Pancreas (tissue), 10 donors: ENCODE results near the gene ISX. TPM values are rescaled to one million over a fixed set of nuclear protein-coding genes. Genes with fewer than 3 reads are reported as not detected.

ENCODE experiments used
- ATAC-seq, 4 donors: fragments of 200-7000 bp; cut with Tn5 transposase; one replicate each; pipeline versions ENCODE4 v1.8.0 to v1.9.1; 2020; ENCODE audit warnings: mild to moderate bottlenecking in 4 of 4, moderate library complexity in 4 of 4
- DNase-seq, 6 donors: peaks; one replicate each; pipeline ENCODE4 v3.0.0-alpha.2; 2020
- FAIRE-seq: peaks from 2 replicates; lab custom pipeline; 2012; peaks lifted over from hg19 to GRCh38; lab: Jason Lieb, UNC
- H3K27ac ChIP-seq, 4 donors: fragments of 200-600 bp; sonication (generic); 1 replicate in 3 of 4; 2 replicates in 1 of 4; pipeline versions ENCODE4 v1.5.0 to v1.8.0; 2020
- H3K27me3 ChIP-seq, 4 donors: fragments of 200-600 bp; one replicate each; pipeline ENCODE4 v1.8.0; 2021
- H3K36me3 ChIP-seq, 3 donors: fragments of 200-600 bp; sonication (generic) in 1 of 3; one replicate each; pipeline versions ENCODE4 v1.5.0 to v1.8.0; 2020 to 2021
- H3K4me1 ChIP-seq, 3 donors: fragments of 200-600 bp; one replicate each; pipeline ENCODE4 v1.8.0; 2021
- H3K4me3 ChIP-seq, 4 donors: fragments of 200-600 bp; sonication (generic) in 2 of 4; one replicate each; pipeline versions ENCODE4 v1.5.0 to v1.8.0; 2020 to 2021
- H3K9me3 ChIP-seq, 4 donors: fragments of 200-600 bp; one replicate each; pipeline ENCODE4 v1.8.0; 2021
- CTCF ChIP-seq, 4 donors: fragments of 200-600 bp; sonication (generic) in 3 of 4; IDR thresholded peaks; one replicate each; pipeline versions ENCODE4 v1.5.0 to v1.8.0; 2021; ENCODE audit warnings: antibody characterized with exemption in 4 of 4
- WGBS, 2 donors: extraction: QIAGEN DNeasy Blood & Tissue Kit; methylation state at CpG; one replicate each; pipeline ENCODE4 v1.1.7; 2013; 5-methylcytosine and 5-hydroxymethylcytosine counted together
- intact Hi-C, 3 donors: fragments of 100-400 bp; cut with DNase I; formaldehyde crosslinking; loops; one replicate each; pipeline versions ENCODE4 v1.11.1 to v1.14.2; 2022
- polyA plus RNA-seq, 2 donors: library from polyadenylated mRNA; stranded (reverse); fragments of 200-250 nt; gene quantifications; one replicate each; pipeline ENCODE4 v1.2.3, GENCODE V29; 2013
- total RNA-seq, 6 donors: library from RNA; stranded (reverse); fragmentation: NEBNext Ultra II Directional in 4 of 6; extraction: Animal tissue kit (Norgen Biotek cat#: 25700) in 4 of 6; gene quantifications; one replicate each; pipeline versions ENCODE4 v1.2.1 to v1.2.4, GENCODE V29; 2021 to 2023
- donor health status: healthy with polysubstance abuse.
- donor health status: DM: no; HTN: no; CAD: no; lungs with moderate emphysema.
- donor health status: DM: no; HTN: no; CAD: no.
- donor health status: control.
- donor health status: control.
- donor health status: Bipolar disorder and iron deficiency.
- donor health status: DM: yes; HTN: yes; CAD: no.
- donor health status: DM: no; HTN: no; CAD: no.
- donor health status: DM: no; HTN: no; CAD: no.
- donor health status: DM: yes; HTN: yes; CAD: no.

Gene ISX
- total and polyA plus RNA-seq, 8 donors, result 0.12 to 0.14 TPM; not detected in 6

GRCh38 chr22:35057155-35057554 lies 8.8 kb upstream of the ISX start:
- Histone ChIP-seq H3K36me3 (no peaks in the 10 kb centered on the region), H3K9me3 (no peaks in the 10 kb centered on the region), H3K4me1 (no peaks in the 10 kb centered on the region), H3K4me3 (no peak overlapping the region), H3K27ac (no peak overlapping the region), H3K27me3 (no peaks in the 10 kb centered on the region)
- intact Hi-C loops, result no loop called here
- no peak for TF ChIP-seq CTCF (IDR thresholded peaks at IDR 0.05)
- FAIRE-seq (no peak), ATAC-seq (no peak), DNase-seq (no peak)
- 82 to 92% methylated on average over 1 of the region's 1 CpG for WGBS, 2 donors

- Histone ChIP-seq H3K36me3 (no peaks in the 10 kb centered on the region), H3K9me3 (no peaks in the 10 kb centered on the region), H3K4me1 (no peaks in the 10 kb centered on the region), H3K27ac (no peak overlapping the region), H3K4me3 (no peak overlapping the region), H3K27me3 (no peaks in the 10 kb centered on the region)
- FAIRE-seq, result no peak
- intact Hi-C loops, result no loop called here
- DNase-seq, result no peak
- TF ChIP-seq CTCF (IDR thresholded peaks at IDR 0.05), result no peak
- no peak for ATAC-seq
- 91 to 94% methylated on average over 3 of the region's 3 CpGs for WGBS, 2 donors
Measured at GRCh38 chr22:35059632-35060031, 6.3 kb upstream of the ISX start.

- DNase-seq (no peak), FAIRE-seq (no peak), ATAC-seq (no peak)
- intact Hi-C loops, result no loop called here
- H3K4me3 ChIP-seq, result no peak overlapping the region
- no peak for TF ChIP-seq CTCF (IDR thresholded peaks at IDR 0.05)
- H3K4me1 ChIP-seq, result no peaks in the 10 kb centered on the region
- H3K36me3 ChIP-seq, result no peaks in the 10 kb centered on the region
- H3K27me3 ChIP-seq, result no peaks in the 10 kb centered on the region
- no peak overlapping the region for H3K27ac ChIP-seq
- H3K9me3 ChIP-seq, result no peaks in the 10 kb centered on the region
- WGBS, 2 donors, result 81 to 88% methylated on average over 1 of the region's 1 CpG
Measured at GRCh38 chr22:35064664-35065063, 1.3 kb upstream of the ISX start.

- Histone ChIP-seq H3K27me3 (no peaks in the 10 kb centered on the region), H3K9me3 (no peaks in the 10 kb centered on the region), H3K4me3 (no peak overlapping the region), H3K4me1 (no peaks in the 10 kb centered on the region), H3K36me3 (no peaks in the 10 kb centered on the region), H3K27ac (no peak overlapping the region)
- DNase-seq (no peak), ATAC-seq (no peak), FAIRE-seq (no peak)
- no peak for TF ChIP-seq CTCF (IDR thresholded peaks at IDR 0.05)
- intact Hi-C loops, result no loop called here
- WGBS, 2 donors, result 0% methylated on average over 1 of the region's 1 CpG; no CpG with 5 or more reads in 1 of the 2 donors
Measured at GRCh38 chr22:35065183-35065582, 775 bp upstream of the ISX start.

- Histone ChIP-seq H3K4me3 (no peak overlapping the region), H3K27ac (no peak overlapping the region), H3K4me1 (no peaks in the 10 kb centered on the region), H3K9me3 (no peaks in the 10 kb centered on the region), H3K27me3 (no peaks in the 10 kb centered on the region), H3K36me3 (no peaks in the 10 kb centered on the region)
- ATAC-seq (no peak), FAIRE-seq (no peak), DNase-seq (no peak)
- intact Hi-C loops, result no loop called here
- 71 to 84% methylated on average over 7 of the region's 7 CpGs for WGBS, 2 donors
- TF ChIP-seq CTCF (IDR thresholded peaks at IDR 0.05), result no peak
Measured at GRCh38 chr22:35066768-35067167, 810 bp downstream of the ISX start.
